Neural crest cell (in vitro differentiated cells): ENCODE measurements around the gene ULBP1. TPM values are rescaled to one million over a fixed set of nuclear protein-coding genes. Genes with fewer than 3 reads are reported as not detected.
"Not testable (repeated sequence)": the region's sequence is repeated elsewhere in the genome, so short reads cannot be mapped to it uniquely, and the experiment has no call there.

Experiments used
- DNase-seq: peaks from one replicate; pipeline ENCODE4 v3.0.0; 2021; ENCODE audit warnings: low read depth, mixed read lengths, low spot score
- H3K27ac Mint-ChIP-seq: one replicate; pipeline ENCODE4 v1.8.0; 2021; ENCODE audit warnings: mild to moderate bottlenecking, mixed read lengths; ENCODE audit not compliant: unreplicated experiment
- H3K27me3 Mint-ChIP-seq: 2 replicates; pipeline ENCODE4 v1.8.0; 2021; ENCODE audit warnings: low read depth, mild to moderate bottlenecking, mixed read lengths
- H3K36me3 Mint-ChIP-seq: 2 replicates; pipeline ENCODE4 v1.8.0; 2021; ENCODE audit warnings: low read depth, mild to moderate bottlenecking, mixed read lengths
- H3K4me1 Mint-ChIP-seq: 2 replicates; pipeline ENCODE4 v1.8.0; 2021; ENCODE audit warnings: mixed read lengths
- H3K4me3 Mint-ChIP-seq: one replicate; pipeline ENCODE4 v1.8.0; 2021; ENCODE audit warnings: mild to moderate bottlenecking, mixed read lengths
- H3K9me3 Mint-ChIP-seq: 2 replicates; pipeline ENCODE4 v1.8.0; 2021; ENCODE audit warnings: mixed read lengths
- total RNA-seq: library from RNA; stranded (reverse); gene quantifications from 2 replicates; pipeline ENCODE4 v1.2.1, GENCODE V29; 2021
- TF ChIP-seq, protein P1 (sequence below): fragments of 200-600 bp; sonication (generic); conservative IDR thresholded peaks from 2 replicates; pipeline ENCODE4 v1.5.0; 2021; ENCODE audit warnings: antibody characterized with exemption, mild to moderate bottlenecking

Gene ULBP1
- total RNA-seq, 1 donor from 2014 or later = 2.3 TPM

DNA sequence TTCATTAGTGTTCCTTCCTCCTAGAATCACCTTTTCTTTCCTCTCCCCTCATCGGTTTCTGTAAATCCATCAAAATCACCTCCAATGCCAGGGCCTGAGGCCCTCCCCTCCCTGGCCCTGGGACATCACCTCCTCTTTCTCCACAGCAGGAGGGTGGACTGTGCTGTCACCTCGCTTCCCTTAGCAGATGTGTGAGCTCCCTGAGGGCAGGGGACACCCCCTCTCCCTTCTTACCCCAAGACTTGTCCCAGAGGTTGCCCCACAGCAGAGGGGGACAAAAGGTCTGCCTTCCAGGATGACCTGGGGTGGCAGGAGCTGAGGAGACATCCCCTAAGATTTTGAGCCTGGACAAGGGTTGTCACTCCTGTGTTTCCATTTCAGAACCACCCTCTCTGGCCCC is 5.9 kb downstream of the ULBP1 start:
- Mint-ChIP-seq H3K4me1 (peaks cover 14% of the 10 kb centered on the region), H3K27ac (peak overlapping the region; percentile 12), H3K36me3 (peaks cover 3% of the 10 kb centered on the region), H3K9me3 (no peaks in the 10 kb centered on the region), H3K27me3 (peaks cover 66% of the 10 kb centered on the region), H3K4me3 (no peak overlapping the region)
- no peak for DNase-seq
- TF ChIP-seq, protein P1, sequence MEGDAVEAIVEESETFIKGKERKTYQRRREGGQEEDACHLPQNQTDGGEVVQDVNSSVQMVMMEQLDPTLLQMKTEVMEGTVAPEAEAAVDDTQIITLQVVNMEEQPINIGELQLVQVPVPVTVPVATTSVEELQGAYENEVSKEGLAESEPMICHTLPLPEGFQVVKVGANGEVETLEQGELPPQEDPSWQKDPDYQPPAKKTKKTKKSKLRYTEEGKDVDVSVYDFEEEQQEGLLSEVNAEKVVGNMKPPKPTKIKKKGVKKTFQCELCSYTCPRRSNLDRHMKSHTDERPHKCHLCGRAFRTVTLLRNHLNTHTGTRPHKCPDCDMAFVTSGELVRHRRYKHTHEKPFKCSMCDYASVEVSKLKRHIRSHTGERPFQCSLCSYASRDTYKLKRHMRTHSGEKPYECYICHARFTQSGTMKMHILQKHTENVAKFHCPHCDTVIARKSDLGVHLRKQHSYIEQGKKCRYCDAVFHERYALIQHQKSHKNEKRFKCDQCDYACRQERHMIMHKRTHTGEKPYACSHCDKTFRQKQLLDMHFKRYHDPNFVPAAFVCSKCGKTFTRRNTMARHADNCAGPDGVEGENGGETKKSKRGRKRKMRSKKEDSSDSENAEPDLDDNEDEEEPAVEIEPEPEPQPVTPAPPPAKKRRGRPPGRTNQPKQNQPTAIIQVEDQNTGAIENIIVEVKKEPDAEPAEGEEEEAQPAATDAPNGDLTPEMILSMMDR = no peak

DNA sequence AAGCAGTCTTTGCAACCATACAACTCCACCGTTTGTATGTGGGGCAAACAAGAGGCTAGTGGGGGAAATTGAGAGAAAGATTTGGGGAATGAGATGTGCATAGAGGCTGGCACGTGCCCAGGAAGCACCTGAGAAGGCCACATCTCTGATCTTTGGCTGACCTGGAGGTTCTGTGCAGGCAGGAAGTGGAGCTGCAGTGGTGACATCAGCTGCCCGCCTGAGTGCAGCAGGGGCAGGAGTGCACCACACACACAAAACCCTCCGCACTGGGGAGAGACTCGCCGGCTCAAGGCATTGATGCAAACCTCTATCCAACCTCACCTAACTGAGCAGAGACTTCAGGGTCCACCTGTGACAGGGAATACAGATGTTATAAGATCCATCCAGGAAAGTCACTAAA is 10.7 kb downstream of the ULBP1 start:
- not testable (repeated sequence) for DNase-seq, H3K4me1 Mint-ChIP-seq
- H3K27me3 Mint-ChIP-seq = peaks cover 71% of the 10 kb centered on the region

DNA sequence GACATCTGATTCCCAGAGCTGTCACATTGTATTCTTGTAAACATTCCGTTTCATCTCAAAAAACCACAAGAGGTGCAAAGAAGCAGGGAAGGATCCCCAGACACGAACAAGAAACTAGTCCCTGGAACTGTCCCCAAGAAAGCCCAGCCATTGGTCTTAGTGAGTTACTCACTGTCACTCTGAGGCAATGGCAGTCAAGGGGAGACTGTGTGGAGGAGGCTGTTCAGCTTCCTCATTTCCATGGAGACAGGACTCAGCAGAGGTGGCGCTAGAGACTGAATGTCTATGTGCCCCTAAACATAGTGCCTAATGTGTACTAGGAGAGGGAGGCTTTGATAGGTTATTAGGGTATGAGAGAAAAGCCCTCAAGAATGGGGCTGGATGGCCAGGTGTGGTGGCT is 11.1 kb downstream of the ULBP1 start:
- no peak for DNase-seq
- Mint-ChIP-seq H3K27ac (no peak overlapping the region), H3K4me3 (no peak overlapping the region), H3K36me3 (no peaks in the 10 kb centered on the region), H3K4me1 (no peaks in the 10 kb centered on the region), H3K9me3 (no peaks in the 10 kb centered on the region), H3K27me3 (peaks cover 73% of the 10 kb centered on the region)
- TF ChIP-seq, protein P1 = no peak

More for the DNA sequence above, 10.7 kb downstream of the ULBP1 start:
- H3K36me3 Mint-ChIP-seq, H3K4me3 Mint-ChIP-seq, H3K9me3 Mint-ChIP-seq, H3K27ac Mint-ChIP-seq: not testable (repeated sequence)

DNA sequence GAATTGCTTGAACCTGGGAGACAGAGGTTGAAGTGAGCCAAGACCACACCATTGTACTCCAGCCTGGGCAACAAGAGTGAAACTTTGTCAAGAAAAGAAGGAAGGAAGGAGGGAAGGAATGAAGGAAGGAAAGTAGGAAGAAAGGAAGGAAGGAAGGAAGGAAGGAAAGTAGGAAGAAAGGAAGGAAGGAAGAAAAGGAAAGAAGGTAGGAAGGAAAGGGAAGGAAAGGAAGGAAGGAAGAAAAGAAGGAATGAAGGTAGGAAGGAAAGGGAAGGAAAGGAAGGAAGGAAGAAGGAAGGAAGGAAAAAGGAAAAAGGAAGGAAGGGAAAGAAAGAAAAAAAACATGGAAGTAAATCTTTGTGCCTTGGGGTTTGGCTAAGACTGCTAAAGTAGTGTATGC is 11.7 kb downstream of the ULBP1 start:
- Mint-ChIP-seq H3K36me3 (no peaks in the 10 kb centered on the region), H3K27ac (no peak overlapping the region), H3K4me3 (no peak overlapping the region), H3K4me1 (no peaks in the 10 kb centered on the region), H3K9me3 (no peaks in the 10 kb centered on the region), H3K27me3 (peaks cover 75% of the 10 kb centered on the region)
- no peak for DNase-seq
- TF ChIP-seq, protein P1 = no peak

DNA sequence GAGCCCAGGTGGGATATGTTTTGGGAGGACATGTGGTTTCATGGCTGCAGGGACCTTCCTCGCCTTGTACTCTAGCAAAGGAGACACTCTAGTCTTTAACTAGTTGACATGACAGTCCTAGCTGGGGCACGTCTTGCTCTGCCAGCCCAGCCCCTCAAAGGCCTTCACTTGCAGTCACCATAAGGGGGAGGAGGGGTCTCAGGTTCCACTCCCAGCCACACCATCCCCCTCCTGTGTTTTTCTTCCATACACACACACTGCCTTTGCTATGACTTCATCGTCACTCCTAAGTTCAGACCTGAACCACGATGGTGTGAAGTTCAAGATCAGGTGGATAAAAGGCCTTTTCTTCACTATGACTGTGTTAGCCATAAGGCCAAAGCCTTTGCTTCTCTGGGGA is 13.5 kb downstream of the ULBP1 start:
- no peak overlapping the region for H3K27ac Mint-ChIP-seq
- H3K36me3 Mint-ChIP-seq = no peaks in the 10 kb centered on the region
- no peak overlapping the region for H3K4me3 Mint-ChIP-seq
- no peak for DNase-seq
- H3K4me1 Mint-ChIP-seq = no peaks in the 10 kb centered on the region
- H3K27me3 Mint-ChIP-seq = peaks cover 90% of the 10 kb centered on the region
- TF ChIP-seq, protein P1 = no peak
- H3K9me3 Mint-ChIP-seq = no peaks in the 10 kb centered on the region

DNA sequence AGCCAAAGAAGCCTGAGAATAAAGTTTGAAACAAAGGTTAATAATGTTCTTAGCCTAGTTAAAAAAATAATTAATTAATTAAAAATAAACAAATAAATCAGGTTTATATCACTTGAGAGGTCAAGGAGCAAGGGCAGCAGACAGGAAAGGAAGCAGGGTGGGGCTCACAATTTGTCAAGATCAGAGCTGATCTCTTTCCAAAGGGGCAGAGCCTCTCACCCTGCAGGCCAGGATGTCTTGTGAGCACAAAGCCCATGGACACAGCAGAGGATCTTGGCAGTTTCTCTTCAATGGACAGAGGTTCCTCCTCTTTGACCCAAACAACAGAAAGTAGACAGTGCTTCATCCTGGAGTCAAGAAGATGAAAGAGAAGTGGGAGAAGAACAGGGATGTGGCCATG is 14.9 kb downstream of the ULBP1 start:
- TF ChIP-seq, protein P1 = no peak
- Mint-ChIP-seq H3K4me3 (no peak overlapping the region), H3K4me1 (no peaks in the 10 kb centered on the region)

More for the DNA sequence above, 14.9 kb downstream of the ULBP1 start:
- Mint-ChIP-seq H3K36me3 (no peaks in the 10 kb centered on the region), H3K9me3 (no peaks in the 10 kb centered on the region), H3K27me3 (peaks cover 99% of the 10 kb centered on the region), H3K27ac (no peak overlapping the region)
- DNase-seq = no peak
